HepG2 (cell line): ENCODE data around the gene NDRG3. TPM values are rescaled to one million over a fixed set of nuclear protein-coding genes. Genes with fewer than 3 reads are reported as not detected.

Experiments
- DNMT1 ChIP-seq: sonication (generic); formaldehyde crosslinking; IDR thresholded peaks from 2 replicates; pipeline ENCODE4 v1.5.1; 2020; ENCODE audit warnings: mild to moderate bottlenecking, missing genetic modification reagents
- EHMT2 ChIP-seq: fragments of 200-600 bp; sonication (generic); IDR thresholded peaks from 2 replicates; pipeline ENCODE4 v1.7.0; 2017; ENCODE audit warnings: antibody characterized with exemption, low read depth, low read length, borderline replicate concordance
- FOSL2 ChIP-seq: sonication (generic); formaldehyde crosslinking; IDR thresholded peaks from 2 replicates; pipeline ENCODE4 v1.4.0; 2020; ENCODE audit warnings: missing genetic modification reagents
- FOXP1 ChIP-seq, 2 experiments: fragments of 450-650 bp in 1 of 2; IDR thresholded peaks; 2 replicates each; pipeline ENCODE4 v1.6.1; 2017 to 2018; ENCODE audit warnings: antibody characterized with exemption in 1 of 2
- HMG20B ChIP-seq: conservative IDR thresholded peaks from 2 replicates; pipeline ENCODE4 v1.6.1; 2016; ENCODE audit warnings: missing genetic modification reagents, missing compliant biosample characterization
- HNF4G ChIP-seq, 2 experiments: sonication (generic) in 1 of 2; formaldehyde crosslinking in 1 of 2; IDR thresholded peaks; 2 replicates each; pipeline versions ENCODE4 v1.4.0 to v1.6.1; 2011 to 2020; ENCODE audit warnings: borderline replicate concordance in 2 of 2, low read depth in 2 of 2, mild to moderate bottlenecking in 2 of 2, low read length in 1 of 2, missing genetic modification reagents in 1 of 2, moderate library complexity in 1 of 2
- HNRNPLL ChIP-seq: fragments of 200-400 bp; formaldehyde crosslinking; IDR thresholded peaks from 2 replicates; pipeline ENCODE4 v1.6.1; 2017; ENCODE audit warnings: mild to moderate bottlenecking, low read depth, low read length; ENCODE audit not compliant: poor library complexity, severe bottlenecking
- MED13 ChIP-seq: sonication (generic); formaldehyde crosslinking; IDR thresholded peaks from 2 replicates; pipeline ENCODE4 v1.5.0; 2020; ENCODE audit warnings: missing genetic modification reagents
- NCOR1 ChIP-seq: fragments of 200-600 bp; sonication (generic); IDR thresholded peaks from 2 replicates; pipeline ENCODE4 v1.7.0; 2017; ENCODE audit warnings: antibody characterized with exemption, low read length, borderline replicate concordance
- NONO ChIP-seq, 2 experiments: fragments of 450-650 bp in 1 of 2; sonication (generic) in 1 of 2; formaldehyde crosslinking in 1 of 2; IDR thresholded peaks in 1 of 2; conservative IDR thresholded peaks in 1 of 2; 2 replicates each; pipeline versions ENCODE4 v1.6.1 to v1.8.0; 2017 to 2022; ENCODE audit warnings: mild to moderate bottlenecking in 1 of 2, missing genetic modification reagents in 1 of 2, moderate library complexity in 1 of 2
- PAF1 ChIP-seq: IDR thresholded peaks from 2 replicates; pipeline ENCODE4 v1.6.1; 2016; ENCODE audit warnings: missing genetic modification reagents, missing compliant biosample characterization
- SP140L ChIP-seq: sonication (generic); formaldehyde crosslinking; IDR thresholded peaks from 2 replicates; pipeline ENCODE4 v1.4.0; 2020; ENCODE audit warnings: missing genetic modification reagents, borderline replicate concordance
- ZBTB10 ChIP-seq: sonication (generic); formaldehyde crosslinking; IDR thresholded peaks from 2 replicates; pipeline ENCODE4 v1.4.0; 2020; ENCODE audit warnings: missing genetic modification reagents, borderline replicate concordance
- ZNF383 ChIP-seq: sonication (generic); formaldehyde crosslinking; IDR thresholded peaks from 2 replicates; pipeline ENCODE4 v1.4.0; 2020; ENCODE audit warnings: missing genetic modification reagents, mild to moderate bottlenecking, borderline replicate concordance
- ZNF572 ChIP-seq: sonication (generic); formaldehyde crosslinking; IDR thresholded peaks from 2 replicates; pipeline ENCODE4 v1.5.1; 2020; ENCODE audit warnings: mild to moderate bottlenecking, missing genetic modification reagents
- ZNF605 ChIP-seq: sonication (generic); formaldehyde crosslinking; IDR thresholded peaks from 2 replicates; pipeline ENCODE4 v1.8.0; 2022; ENCODE audit warnings: mild to moderate bottlenecking, missing genetic modification reagents
- ZNF746 ChIP-seq: sonication (generic); formaldehyde crosslinking; IDR thresholded peaks from 2 replicates; pipeline ENCODE4 v1.8.0; 2022; ENCODE audit warnings: mild to moderate bottlenecking, missing genetic modification reagents
- ZSCAN30 ChIP-seq: sonication (generic); formaldehyde crosslinking; IDR thresholded peaks from 2 replicates; pipeline ENCODE4 v1.5.0; 2020; ENCODE audit warnings: mild to moderate bottlenecking, missing genetic modification reagents
- polyA plus RNA-seq, 8 experiments: library from polyadenylated mRNA; depleted of rRNA in 3 of 8; stranded (reverse) in 7 of 8; unstranded in 1 of 8; fragments of >200 nt; fragmentation: Illumina TruSeq in 4 of 8; extraction: Trizol in 4 of 8; gene quantifications; 2 replicates each; pipeline versions ENCODE4 v1.2.1 to v1.2.3, GENCODE V29; 2011 to 2016; ENCODE audit warnings: low read depth in 4 of 8, missing spikeins in 1 of 8, mixed read lengths in 1 of 8; ENCODE audit not compliant: insufficient read depth in 1 of 8
- total RNA-seq, 5 experiments: library from RNA; depleted of rRNA; stranded (reverse); fragments of >200 nt; fragmentation: Illumina TruSeq; extraction: Trizol; gene quantifications; 2 replicates each; pipeline ENCODE4 v1.2.3, GENCODE V29; 2016; ENCODE audit warnings: low read depth in 1 of 5
- TF ChIP-seq, protein P1 (sequence below), 2 experiments: sonication (generic) in 1 of 2; formaldehyde crosslinking in 1 of 2; IDR thresholded peaks; 2 replicates each; pipeline versions ENCODE4 v1.4.0 to v1.6.1; 2016 to 2020; ENCODE audit warnings: borderline replicate concordance in 1 of 2, low read depth in 1 of 2, mild to moderate bottlenecking in 1 of 2, missing genetic modification reagents in 1 of 2

The NDRG3 gene
- total and polyA plus RNA-seq, 2 of the 13 experiments (the other 11 are each of a cell fraction or from before 2014, with no cell fraction given) = 36.0 to 40.5 TPM

DNA sequence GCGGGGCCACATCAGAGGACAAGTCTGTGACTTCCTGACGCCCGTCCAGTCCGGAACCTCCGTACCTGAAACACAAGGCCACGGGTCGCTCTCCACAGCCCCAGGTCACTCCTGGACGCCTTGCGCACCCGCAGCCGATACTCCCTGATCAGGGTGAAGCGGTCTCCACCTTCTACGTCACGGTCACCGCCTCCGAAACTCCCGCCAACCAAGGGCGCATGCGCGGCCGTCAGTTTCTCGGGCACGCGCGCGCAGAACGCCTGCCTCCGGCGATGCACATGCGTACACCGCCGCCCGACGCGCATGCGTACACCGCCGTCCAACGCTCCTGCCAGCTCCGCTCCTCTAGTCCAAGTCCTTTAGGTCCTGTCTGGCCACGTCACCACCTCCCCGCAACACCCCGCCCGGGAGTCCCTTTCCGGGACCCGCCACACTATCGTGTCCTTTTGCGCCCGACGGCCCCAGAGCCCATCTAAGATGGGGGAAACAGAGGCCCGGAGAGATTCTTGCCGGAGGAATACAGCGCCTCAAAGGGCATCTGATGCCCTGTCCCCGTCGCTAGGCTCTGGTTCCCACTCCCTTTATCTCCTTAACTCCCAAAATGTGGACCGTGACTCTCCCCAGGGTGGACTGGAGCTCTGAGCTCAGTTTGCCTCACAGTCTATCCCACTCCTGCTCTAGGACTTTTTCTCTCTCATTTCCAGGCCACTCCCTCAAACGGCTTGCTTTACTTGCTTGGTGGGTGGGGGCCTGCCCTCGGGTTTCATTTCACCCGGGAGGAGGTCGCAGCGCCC is 27.9 kb upstream of the NDRG3 start, which contains the start of gene DSN1 (continued):
- TF ChIP-seq, protein P1, sequence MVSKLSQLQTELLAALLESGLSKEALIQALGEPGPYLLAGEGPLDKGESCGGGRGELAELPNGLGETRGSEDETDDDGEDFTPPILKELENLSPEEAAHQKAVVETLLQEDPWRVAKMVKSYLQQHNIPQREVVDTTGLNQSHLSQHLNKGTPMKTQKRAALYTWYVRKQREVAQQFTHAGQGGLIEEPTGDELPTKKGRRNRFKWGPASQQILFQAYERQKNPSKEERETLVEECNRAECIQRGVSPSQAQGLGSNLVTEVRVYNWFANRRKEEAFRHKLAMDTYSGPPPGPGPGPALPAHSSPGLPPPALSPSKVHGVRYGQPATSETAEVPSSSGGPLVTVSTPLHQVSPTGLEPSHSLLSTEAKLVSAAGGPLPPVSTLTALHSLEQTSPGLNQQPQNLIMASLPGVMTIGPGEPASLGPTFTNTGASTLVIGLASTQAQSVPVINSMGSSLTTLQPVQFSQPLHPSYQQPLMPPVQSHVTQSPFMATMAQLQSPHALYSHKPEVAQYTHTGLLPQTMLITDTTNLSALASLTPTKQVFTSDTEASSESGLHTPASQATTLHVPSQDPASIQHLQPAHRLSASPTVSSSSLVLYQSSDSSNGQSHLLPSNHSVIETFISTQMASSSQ (IDR thresholded peaks at IDR 0.05; ENCODE audit: low read depth) = 0 out of 2 replicates have a peak, but pooled peaks have one; percentile 8
- TF ChIP-seq, protein P1 (CRISPR knock-in tag; IDR thresholded peaks at IDR 0.05; ENCODE audit: borderline replicate concordance) = peak; percentile 77; the same call in 1 of the 2 replicates
- TF ChIP-seq ZSCAN30 (CRISPR knock-in tag) (no peak), NONO (IDR thresholded peaks at IDR 0.05) (no peak), NONO (CRISPR knock-in tag; conservative IDR thresholded peaks at IDR 0.05) (peak; percentile 99), ZBTB10 (CRISPR knock-in tag) (no peak), HMG20B (CRISPR knock-in tag) (0 out of 2 replicates have a peak, but pooled peaks have one; percentile 12), SP140L (CRISPR knock-in tag) (0 out of 2 replicates have a peak, but pooled peaks have one; percentile 20), PAF1 (CRISPR knock-in tag) (no peak), ZNF383 (CRISPR knock-in tag) (0 out of 2 replicates have a peak, but pooled peaks have one; percentile 88), FOSL2 (CRISPR knock-in tag) (peak; percentile 52; the same call in 1 of the 2 replicates), HNF4G (IDR thresholded peaks at IDR 0.05; ENCODE audit: borderline replicate concordance, low read depth, low read length) (no peak; the same call in 1 of the 2 replicates), HNF4G (CRISPR knock-in tag; IDR thresholded peaks at IDR 0.05; ENCODE audit: borderline replicate concordance, low read depth) (peak; percentile 81; the same call in 1 of the 2 replicates), HNRNPLL (peak; percentile 91), ZNF572 (no peak), MED13 (CRISPR knock-in tag) (0 out of 2 replicates have a peak, but pooled peaks have one; percentile 67), ZNF605 (CRISPR knock-in tag) (peak; percentile 94), DNMT1 (CRISPR knock-in tag) (peak; percentile 93), FOXP1 (IDR thresholded peaks at IDR 0.05) (no peak), FOXP1 (CRISPR knock-in tag; IDR thresholded peaks at IDR 0.05) (no peak), EHMT2 (no peak), ZNF746 (CRISPR knock-in tag) (no peak; the same call in 1 of the 2 replicates), NCOR1 (0 out of 2 replicates have a peak, but pooled peaks have one; percentile 20)
